HG03159 (cell line): ENCODE data around the gene NELFB.

Experiments used
- ATAC-seq: cut with Tn5 transposase; IDR thresholded peaks from one replicate; pipeline ENCODE4 v1.9.1; 2021; ENCODE audit warnings: mild to moderate bottlenecking, moderate library complexity; ENCODE audit not compliant: unreplicated experiment

Gene NELFB

DNA sequence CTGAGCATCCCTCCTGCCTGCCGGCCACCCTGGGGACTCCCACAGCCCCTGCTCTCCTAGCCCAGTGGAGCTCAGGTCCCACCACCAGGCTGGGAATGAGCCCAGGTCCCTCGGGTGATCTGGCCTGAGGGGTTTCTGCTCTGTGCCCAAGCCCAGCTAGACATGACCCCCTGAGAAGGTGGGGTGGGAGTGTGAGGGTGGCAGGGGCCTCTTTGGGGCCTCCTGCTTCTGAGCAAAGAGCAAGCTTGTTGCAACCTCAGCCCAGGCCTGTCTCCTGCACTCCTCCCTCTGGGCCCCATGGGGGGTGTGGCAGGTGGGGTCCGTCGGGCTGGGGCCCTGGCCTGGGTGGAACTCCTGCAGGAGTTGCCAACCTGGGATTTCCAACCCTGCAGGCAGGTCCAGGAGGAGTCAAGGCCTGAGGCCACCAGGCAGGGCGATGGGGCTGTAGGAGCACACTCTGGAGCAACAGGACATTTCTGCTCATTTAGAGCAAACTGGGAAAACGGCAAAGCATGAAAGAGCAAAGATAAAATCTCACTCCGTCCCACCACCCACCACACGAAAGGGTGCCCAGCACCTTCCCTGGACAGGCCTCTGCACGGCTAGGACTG is 58.3 kb downstream of the NELFB start:
- ATAC-seq: no peak

DNA sequence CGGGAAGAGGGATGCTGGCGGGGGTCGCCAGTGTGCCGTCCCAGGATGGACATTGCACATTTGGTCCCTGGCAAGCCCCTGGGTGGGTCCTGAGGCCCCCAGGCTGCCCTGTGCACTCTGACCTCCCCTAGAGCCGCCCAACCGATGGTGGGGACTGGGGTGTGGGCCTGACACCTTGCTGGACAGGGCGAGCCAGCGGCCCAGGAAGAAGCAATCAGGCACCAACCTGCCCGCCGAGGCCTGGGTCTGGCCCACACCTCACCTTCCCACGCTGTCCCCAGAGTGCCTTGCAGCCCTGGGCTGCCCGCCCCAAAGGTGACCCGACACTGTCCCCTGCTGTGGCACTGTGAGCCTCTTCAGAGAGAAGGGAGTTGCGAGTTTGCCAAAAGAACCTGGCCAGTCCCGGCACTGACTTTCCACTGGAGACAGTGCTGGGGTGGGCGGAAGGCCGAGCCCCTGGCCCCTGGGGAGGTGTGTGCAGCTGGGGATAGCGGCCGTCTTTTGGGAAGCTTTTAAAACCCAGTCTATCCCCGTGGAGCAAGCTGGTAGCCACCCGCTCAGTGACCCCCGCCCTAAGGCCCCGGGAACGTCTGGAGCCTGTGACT is 58.9 kb downstream of the NELFB start:
- no peak for ATAC-seq

DNA sequence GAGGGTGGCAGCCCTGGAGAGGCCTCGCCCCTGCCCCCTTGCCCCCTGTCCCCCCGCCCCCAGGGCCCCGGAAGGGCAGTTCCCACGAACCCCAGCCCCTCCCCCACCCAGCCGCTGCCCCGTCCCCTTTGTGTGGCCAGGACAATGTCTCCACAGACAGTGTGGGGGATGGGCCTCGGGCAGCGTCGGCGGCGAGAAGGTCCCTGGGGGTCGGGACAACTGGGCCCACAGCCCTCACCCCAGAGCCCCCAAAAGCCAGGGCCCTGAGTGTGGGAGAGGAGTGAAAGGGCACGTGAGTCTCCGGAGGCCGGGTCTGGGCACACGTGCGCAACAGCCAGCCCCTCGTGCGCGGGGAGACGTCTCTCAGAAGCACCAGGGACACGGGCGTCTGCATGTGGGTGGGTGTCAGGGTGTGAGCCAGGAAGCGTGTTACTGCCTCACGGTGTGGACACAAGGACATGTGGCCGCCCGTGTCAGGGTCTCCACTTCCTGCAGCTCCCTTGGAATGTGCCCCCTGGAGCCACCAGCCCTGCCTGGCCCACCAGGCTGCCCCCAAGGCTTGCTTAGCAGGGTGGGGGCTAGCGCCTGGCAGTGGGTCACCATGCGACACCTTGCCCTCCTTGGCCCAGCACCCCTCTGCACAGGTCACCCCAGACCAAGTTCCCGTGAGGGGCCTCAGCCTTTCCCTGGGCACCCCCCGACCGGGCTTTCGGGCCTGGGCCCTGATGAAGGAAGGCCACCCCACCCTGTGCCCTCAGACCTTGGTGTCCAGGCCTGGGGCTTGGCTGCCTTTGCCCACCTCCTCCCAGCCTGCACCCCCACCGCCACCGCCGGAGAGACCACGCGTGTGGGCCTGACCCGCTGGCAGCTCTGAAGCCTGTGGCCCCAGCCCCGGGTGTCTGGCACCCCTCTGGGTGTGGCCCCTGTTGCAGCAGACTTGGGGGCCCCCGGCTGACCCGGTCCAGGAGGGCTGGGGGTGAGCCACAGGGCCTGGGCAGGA is 59.7 kb downstream of the NELFB start:
- ATAC-seq: no peak

DNA sequence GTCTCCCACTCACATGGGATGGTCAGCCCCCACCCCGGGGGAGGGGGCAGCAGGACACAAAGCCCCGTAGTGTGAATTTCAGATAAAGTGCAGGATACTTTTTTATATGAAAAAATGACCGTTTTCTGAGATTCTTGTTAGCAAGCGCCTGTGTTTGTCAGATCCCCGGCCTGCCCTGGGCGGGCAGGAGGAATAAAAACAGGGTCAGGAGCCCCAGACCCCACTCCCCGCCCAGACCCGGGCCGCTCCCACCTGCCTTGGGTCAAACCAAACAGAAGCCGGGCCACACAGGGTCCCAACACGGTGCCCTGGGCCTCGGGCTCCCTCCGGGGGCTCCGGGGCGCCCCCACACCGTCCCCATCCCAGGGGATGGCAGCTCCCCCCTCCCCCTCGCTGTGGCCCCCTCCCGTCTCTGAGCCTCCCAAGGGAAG is 60.5 kb downstream of the NELFB start:
- no peak for ATAC-seq

DNA sequence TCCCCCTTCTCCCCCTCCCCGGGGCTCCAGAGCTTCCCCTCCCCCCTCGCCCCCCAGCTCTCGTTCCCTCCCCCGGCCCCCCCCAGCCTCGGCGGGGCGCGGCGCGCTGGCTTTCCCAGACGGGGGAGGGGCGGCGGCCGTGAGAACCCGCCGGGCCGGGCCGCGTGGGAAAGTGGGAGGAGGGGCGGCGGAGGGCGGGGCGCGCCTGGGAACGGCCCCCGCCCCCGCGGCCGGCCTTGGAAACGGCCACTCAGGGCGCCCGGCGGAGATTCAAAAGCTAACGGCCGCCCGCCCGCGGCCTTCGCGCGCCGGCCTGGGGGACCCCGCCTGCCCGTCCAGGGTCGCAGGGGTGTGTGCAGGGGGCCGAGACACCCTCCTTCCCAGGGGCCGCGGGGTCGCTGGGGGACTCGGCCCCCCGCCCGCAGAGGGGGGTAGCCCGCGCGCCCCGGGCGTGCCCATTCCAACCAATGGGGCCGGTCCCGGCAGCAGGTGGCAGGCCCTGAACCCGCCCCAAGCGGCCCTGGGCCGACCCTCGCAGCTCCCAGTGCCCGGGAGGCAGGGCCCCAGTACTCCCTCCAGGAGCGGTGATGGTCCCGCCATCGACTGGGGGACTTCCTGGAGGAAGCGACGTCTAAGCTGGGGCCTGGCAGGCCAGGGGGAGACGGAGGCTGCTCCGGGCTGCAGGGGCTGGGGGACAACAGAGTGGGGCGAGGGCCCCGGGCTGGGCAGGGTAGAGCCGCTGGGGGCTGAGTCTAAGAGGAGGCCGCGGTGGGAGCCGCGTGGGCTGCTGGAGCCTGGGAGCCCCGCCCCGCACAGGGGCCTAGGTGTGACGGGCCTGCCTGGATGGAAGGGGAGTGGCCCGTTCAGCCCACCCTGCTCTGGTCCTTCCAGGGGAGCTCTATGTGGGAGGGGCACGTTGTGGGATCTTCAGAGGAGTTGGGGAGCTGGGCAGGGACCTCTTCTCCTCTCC is 61.2 kb downstream of the NELFB start:
- ATAC-seq: no peak

DNA sequence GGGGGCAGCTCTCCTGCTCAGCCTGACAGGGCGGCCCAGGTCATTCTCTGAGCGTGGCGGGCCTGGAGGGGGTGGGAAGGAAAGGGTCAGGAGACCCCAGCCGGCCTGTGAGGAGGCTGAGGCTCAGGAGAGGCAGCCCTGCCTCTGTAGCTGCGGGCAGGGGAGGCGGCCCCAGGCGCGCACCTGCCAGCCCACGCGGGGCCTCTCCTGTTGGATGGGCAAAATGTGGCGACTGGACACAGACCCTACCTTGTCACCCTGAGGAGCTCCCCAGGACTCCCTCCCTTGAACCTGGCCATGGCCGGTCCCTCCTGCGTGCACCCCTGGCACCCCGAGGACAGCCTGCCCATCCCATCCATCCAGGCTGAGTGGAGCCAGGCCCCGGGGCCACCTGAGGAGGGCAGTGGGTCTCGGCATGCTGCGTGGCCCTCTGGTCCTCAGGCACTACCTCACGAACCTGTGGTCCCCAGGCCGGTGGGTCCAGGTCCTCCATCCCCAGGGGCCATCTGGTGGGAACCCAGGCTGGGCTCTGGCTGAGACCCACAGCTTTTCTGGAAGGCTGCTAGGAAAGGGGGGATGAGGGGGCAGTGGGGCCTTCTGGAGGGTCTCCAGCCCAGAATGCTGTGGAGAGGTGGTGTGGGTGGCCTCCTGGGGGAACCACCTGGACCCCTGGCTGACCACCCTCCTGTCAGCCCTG is 62.0 kb downstream of the NELFB start:
- no peak for ATAC-seq

DNA sequence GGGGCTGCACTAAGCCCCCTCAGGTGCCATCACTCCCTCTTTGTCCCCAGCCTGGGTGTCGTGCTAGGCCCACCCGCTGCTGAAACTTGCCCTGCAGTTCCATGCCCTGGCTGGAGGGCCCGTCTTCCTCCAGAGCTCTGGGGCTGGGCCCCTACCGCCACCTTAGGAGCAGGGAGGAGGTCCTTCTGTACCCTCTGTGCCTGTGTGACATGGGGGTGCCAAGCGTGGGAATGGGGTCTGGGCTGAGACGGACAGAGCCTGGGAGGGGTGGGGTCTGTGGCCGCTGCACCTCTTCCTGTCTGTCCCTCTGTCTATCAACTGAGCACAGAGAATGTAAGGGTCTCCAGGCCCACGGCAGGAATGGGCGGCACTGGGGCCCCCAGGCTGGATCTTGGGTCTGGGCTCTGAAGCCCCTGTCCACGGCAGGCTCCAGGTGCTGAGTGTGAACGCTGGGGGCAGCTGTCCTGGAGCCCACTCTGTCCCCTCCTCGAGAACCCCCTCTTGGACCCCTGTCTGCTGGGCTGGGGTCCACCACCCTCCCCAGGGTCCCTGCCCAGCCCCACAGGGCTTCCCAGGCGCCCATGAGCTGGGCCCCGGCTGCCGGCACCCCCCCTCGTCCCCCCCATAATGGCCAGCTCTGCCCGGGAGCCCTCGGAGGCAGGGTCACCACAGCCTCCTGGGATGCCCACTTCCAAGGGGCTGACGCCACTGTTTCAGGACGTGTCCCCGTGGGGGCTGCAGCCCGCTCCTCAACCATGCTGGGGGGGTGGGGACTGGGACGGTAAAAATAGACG is 62.8 kb downstream of the NELFB start:
- no peak for ATAC-seq

DNA sequence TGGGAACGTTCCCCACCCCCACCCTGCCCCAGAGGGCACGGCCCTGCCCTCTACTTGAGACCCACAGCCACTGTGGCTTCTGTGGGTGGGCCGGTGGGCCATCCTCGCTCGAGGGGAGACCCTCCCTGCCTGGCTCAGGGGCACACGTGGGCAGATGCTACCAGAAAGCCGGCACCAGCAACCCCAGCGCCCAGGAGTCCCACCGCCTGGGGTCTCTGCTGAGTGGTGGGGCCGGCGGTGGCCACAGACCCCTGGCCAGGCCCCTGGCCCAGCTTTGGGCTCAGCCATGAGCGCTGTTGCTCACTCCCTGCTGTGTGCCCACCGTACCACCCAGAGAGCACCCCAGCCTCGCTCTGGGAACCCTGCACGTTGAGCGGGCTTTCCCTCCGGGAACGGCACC is 63.5 kb downstream of the NELFB start:
- ATAC-seq: no peak

DNA sequence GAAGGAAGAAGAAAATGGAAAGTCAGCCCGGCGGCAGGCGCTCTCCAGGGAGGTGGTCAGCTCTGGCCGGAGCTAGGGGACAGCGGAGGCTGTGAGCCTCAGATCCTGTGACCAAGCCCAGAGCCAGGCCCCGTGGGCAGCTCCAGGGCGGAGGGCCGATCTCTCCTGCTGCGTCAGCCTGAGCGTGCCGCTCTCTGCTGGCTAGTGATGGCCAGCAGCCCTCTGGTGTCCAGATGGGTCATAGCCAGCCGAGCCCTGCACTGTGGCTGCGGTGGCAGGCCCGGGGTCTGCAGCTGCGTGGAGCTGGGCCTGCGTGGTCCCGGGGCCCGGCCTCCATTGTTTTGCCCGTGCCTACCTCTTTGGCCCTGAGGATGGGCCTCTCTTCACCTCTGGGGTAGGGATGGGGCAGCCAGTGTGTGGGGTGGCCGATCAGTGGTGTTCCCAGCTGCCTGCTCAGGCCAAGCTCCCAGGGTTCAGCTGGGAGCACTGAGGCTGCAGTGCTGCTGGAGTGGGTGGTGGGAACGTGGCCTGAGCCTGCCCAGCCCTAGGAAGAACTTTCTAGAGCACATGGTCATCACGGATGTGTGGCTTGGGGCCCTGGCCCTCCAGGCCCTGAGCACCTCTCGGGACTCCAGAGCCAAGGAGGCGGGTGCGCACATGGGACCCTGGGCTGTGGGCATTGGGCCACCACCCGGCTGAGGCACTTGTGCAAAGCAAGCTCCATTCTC is 64.0 kb downstream of the NELFB start:
- no peak for ATAC-seq

DNA sequence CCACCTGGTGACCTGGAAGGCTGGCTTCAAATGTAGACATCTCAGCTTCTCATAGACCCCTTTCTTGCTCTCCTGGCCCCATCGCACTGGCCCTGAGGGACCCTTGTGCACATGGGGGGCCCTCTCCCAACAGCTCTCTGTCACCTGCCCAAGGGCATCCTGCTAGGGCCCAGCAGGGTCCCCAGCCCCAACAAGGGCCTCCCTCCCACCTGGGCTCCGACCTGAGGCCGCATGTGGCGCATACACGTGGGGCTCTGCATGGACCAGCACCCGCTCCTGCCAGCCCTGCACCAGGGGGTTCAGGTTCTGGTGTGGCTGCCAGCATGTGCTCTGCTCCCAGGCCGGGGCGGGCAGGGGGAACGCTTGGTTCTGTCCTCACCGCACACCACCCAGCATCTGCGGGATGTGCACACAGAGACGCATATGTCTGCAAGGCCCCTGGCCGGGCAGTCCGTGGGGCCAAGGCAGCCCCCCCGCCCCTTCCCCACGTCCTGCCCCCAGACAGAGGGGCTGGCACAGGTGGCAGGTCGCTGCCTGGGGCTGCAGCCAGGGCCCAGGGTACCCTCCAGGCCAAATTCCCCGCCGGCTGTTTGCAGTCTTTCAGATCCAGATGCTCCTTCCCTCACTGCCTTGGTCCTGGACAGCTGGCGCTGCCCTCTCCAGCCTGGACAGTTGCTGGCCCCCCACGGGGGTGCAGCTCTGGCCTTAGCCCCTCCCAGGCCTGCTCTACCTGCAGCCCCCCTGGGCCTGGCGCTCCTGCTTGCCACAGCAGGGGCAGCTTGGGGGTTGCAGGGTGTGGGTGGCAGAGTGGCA is 64.8 kb downstream of the NELFB start:
- no peak for ATAC-seq

DNA sequence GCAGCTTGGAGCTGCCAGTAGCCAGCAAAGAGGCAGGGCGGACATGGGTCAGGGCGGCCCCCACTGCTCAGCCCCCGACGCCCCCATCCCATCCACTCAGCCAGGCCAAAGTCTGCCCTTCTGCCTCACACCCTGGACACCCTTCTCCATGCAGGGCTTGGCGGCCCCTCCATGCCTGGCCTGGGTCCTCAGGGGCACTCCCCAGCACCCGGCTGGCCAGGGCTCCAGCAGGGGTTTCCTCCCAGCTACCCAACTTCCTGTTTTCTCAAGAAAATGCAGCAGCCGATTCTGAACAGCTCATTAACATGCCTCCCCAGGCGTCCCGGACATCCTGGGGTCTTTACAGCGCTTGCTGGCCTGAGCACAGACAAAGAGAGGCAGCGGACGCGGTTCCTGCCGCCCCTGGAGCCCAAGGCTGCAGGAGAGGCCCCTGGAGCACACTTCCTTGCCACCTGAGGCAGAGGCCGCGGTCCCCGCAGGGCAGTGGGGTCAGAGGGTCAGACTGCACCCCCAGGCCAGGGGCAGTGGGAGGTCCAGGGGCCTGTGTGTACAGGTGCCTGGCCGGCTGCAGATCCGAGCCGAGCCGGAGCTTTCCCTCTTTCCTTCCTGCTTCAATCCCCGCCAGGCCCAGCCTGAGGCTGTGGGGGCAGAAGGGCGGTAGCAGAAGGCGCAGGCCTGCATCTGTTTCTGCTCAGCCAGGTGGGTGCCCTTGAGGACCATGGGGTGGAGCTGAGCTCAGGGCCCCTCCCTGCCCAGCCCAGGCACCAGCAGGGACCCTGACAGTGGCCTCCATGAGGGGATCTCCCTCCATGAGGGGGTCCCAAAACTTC is 65.6 kb downstream of the NELFB start:
- no peak for ATAC-seq

DNA sequence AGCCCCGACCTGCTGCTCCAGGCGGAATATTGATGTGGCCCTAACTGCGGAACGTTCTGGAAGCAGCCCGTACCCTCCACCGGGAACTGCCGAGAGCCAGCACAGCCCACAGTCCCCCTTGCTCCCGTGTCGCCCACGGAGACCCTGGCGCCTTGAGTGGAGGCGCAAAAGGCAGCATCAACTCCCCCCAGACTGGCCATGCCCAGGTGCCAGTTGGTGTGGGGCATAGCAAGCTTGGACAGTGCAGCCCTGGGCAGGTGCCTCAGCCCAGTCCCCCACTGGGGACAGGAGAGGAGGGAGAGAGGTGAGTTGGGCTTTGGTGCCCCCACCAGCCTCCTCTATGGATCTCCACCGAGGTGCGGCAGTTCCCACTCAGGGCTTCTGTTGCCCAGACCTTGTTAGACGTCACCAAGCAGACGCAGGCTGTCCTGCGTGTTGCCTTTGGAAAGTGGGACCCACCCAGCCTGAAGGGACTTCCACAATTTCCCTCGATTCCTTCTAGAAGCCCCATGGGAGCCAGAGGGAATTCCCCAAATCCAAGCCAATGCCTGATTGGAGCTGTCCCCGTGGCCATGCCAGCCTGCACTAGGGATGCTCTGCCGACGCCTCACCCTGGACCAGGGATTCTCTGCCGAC is 66.7 kb downstream of the NELFB start:
- ATAC-seq: no peak
